ENCODE results near the gene OCEL1.

- no peak for TF ChIP-seq CTCF (IDR thresholded peaks at IDR 0.05; ENCODE audit: low read depth, low read length)
- no peak for TF ChIP-seq MAX (IDR thresholded peaks at IDR 0.05; ENCODE audit: low read depth, low read length)
These were observed 22.2 kb downstream of the OCEL1 start for GRCh38 chr19:17248011-17248776.
